Effector memory CD4-positive, alpha-beta T cell (primary cell): ENCODE measurements around the gene USP48.

Source experiments
- DNase-seq, 3 donors: peaks; one replicate each; pipeline ENCODE4 v3.0.0-alpha.2; 2020
- H3K27ac ChIP-seq: 2 replicates; pipeline ENCODE4 v1.7.0; 2013; ENCODE audit warnings: mild to moderate bottlenecking, low read length, moderate library complexity; ENCODE audit not compliant: insufficient read depth, poor library complexity, severe bottlenecking
- H3K27me3 ChIP-seq: replicated peaks from 2 replicates; pipeline ENCODE4 v1.7.0; 2013; ENCODE audit warnings: mild to moderate bottlenecking, low read length; ENCODE audit not compliant: insufficient read depth, control insufficient read depth, poor library complexity, severe bottlenecking
- H3K36me3 ChIP-seq: 2 replicates; pipeline ENCODE4 v1.7.0; 2013; ENCODE audit warnings: mild to moderate bottlenecking, low read length, moderate library complexity; ENCODE audit not compliant: control insufficient read depth, insufficient read depth
- H3K4me1 ChIP-seq: 2 replicates; pipeline ENCODE4 v1.7.0; 2013; ENCODE audit warnings: low read length, mild to moderate bottlenecking; ENCODE audit not compliant: control insufficient read depth, insufficient read depth, poor library complexity, severe bottlenecking
- H3K4me3 ChIP-seq: 2 replicates; pipeline ENCODE4 v1.7.0; 2013; ENCODE audit warnings: low read length, low read depth, mild to moderate bottlenecking; ENCODE audit not compliant: insufficient read depth, poor library complexity, severe bottlenecking
- H3K9me3 ChIP-seq: 2 replicates; pipeline ENCODE4 v1.7.0; 2013; ENCODE audit warnings: mild to moderate bottlenecking, low read length, moderate library complexity; ENCODE audit not compliant: control insufficient read depth

The USP48 gene

GRCh38 chr1:21649315-21649714, 133.6 kb downstream of the USP48 start:
- Histone ChIP-seq H3K27me3 (no peaks in the 10 kb centered on the region), H3K27ac (no peak overlapping the region), H3K9me3 (no peaks in the 10 kb centered on the region), H3K4me3 (no peak overlapping the region), H3K4me1 (peaks cover 12% of the 10 kb centered on the region), H3K36me3 (no peaks in the 10 kb centered on the region)
- no peak for DNase-seq

GRCh38 chr1:21648791-21649190, 134.2 kb downstream of the USP48 start:
- H3K4me1 ChIP-seq = peaks cover 12% of the 10 kb centered on the region
- no peak overlapping the region for H3K4me3 ChIP-seq
- H3K27ac ChIP-seq = no peak overlapping the region
- no peak for DNase-seq
- no peaks in the 10 kb centered on the region for H3K9me3 ChIP-seq
- no peaks in the 10 kb centered on the region for H3K27me3 ChIP-seq
- no peaks in the 10 kb centered on the region for H3K36me3 ChIP-seq

GRCh38 chr1:21648352-21648730, 134.6 kb downstream of the USP48 start:
- no peaks in the 10 kb centered on the region for H3K36me3 ChIP-seq
- DNase-seq = no peak
- no peak overlapping the region for H3K4me3 ChIP-seq
- H3K27me3 ChIP-seq = no peaks in the 10 kb centered on the region
- H3K27ac ChIP-seq = no peak overlapping the region
- peaks cover 12% of the 10 kb centered on the region for H3K4me1 ChIP-seq
- H3K9me3 ChIP-seq = no peaks in the 10 kb centered on the region

GRCh38 chr1:21647431-21648351, 135.3 kb downstream of the USP48 start:
- peaks cover 12% of the 10 kb centered on the region for H3K4me1 ChIP-seq
- no peaks in the 10 kb centered on the region for H3K36me3 ChIP-seq
- no peak for DNase-seq
- no peaks in the 10 kb centered on the region for H3K27me3 ChIP-seq
- H3K27ac ChIP-seq = no peak overlapping the region
- H3K9me3 ChIP-seq = no peaks in the 10 kb centered on the region
- H3K4me3 ChIP-seq = no peak overlapping the region

GRCh38 chr1:21645550-21645949, 137.4 kb downstream of the USP48 start:
- Histone ChIP-seq H3K27me3 (no peaks in the 10 kb centered on the region), H3K4me1 (no peaks in the 10 kb centered on the region), H3K36me3 (no peaks in the 10 kb centered on the region), H3K9me3 (no peaks in the 10 kb centered on the region), H3K27ac (no peak overlapping the region), H3K4me3 (no peak overlapping the region)
- DNase-seq = no peak

GRCh38 chr1:21644906-21645305, 138.0 kb downstream of the USP48 start:
- Histone ChIP-seq H3K27ac (no peak overlapping the region), H3K9me3 (no peaks in the 10 kb centered on the region), H3K4me3 (no peak overlapping the region), H3K36me3 (no peaks in the 10 kb centered on the region), H3K27me3 (no peaks in the 10 kb centered on the region), H3K4me1 (no peaks in the 10 kb centered on the region)
- no peak for DNase-seq

- Histone ChIP-seq H3K4me1 (no peaks in the 10 kb centered on the region), H3K9me3 (no peaks in the 10 kb centered on the region), H3K27ac (no peak overlapping the region), H3K36me3 (no peaks in the 10 kb centered on the region), H3K4me3 (no peak overlapping the region), H3K27me3 (no peaks in the 10 kb centered on the region)
- DNase-seq = no peak
These were observed 138.6 kb downstream of the USP48 start for GRCh38 chr1:21644348-21644747.

GRCh38 chr1:21643624-21644023, 139.3 kb downstream of the USP48 start:
- no peak overlapping the region for H3K27ac ChIP-seq
- H3K27me3 ChIP-seq = no peaks in the 10 kb centered on the region
- no peaks in the 10 kb centered on the region for H3K9me3 ChIP-seq
- no peaks in the 10 kb centered on the region for H3K4me1 ChIP-seq
- no peak for DNase-seq
- no peaks in the 10 kb centered on the region for H3K36me3 ChIP-seq
- H3K4me3 ChIP-seq = no peak overlapping the region

- no peaks in the 10 kb centered on the region for H3K9me3 ChIP-seq
- no peak overlapping the region for H3K27ac ChIP-seq
- no peak for DNase-seq
- no peaks in the 10 kb centered on the region for H3K4me1 ChIP-seq
- H3K36me3 ChIP-seq = no peaks in the 10 kb centered on the region
- H3K4me3 ChIP-seq = no peak overlapping the region
- H3K27me3 ChIP-seq = no peaks in the 10 kb centered on the region
These were observed 140.8 kb downstream of the USP48 start for GRCh38 chr1:21641967-21642739.

GRCh38 chr1:21641537-21641936, 141.4 kb downstream of the USP48 start:
- Histone ChIP-seq H3K36me3 (no peaks in the 10 kb centered on the region), H3K4me3 (no peak overlapping the region), H3K27me3 (no peaks in the 10 kb centered on the region), H3K27ac (no peak overlapping the region), H3K9me3 (no peaks in the 10 kb centered on the region), H3K4me1 (no peaks in the 10 kb centered on the region)
- DNase-seq = no peak
